Measurements from ENCODE around the gene PLEKHM3. TPM values are rescaled to one million over a fixed set of nuclear protein-coding genes. Genes with fewer than 3 reads are reported as not detected.
A peak's percentile ranks its signal among the peaks of the same experiment; 100 is the strongest.

The PLEKHM3 gene
- total RNA-seq, 6 donors from 2014 or later, result 16.4 to 56.3 (median 28.6) TPM

GRCh38 chr2:207936380-207936779, 88.9 kb downstream of the PLEKHM3 start:
- TF ChIP-seq EP300 (IDR thresholded peaks at IDR 0.05) (no peak), POLR2A (IDR thresholded peaks at IDR 0.05) (no peak), POLR2AphosphoS5 (IDR thresholded peaks at IDR 0.05) (no peak)
- TF ChIP-seq, protein P1, sequence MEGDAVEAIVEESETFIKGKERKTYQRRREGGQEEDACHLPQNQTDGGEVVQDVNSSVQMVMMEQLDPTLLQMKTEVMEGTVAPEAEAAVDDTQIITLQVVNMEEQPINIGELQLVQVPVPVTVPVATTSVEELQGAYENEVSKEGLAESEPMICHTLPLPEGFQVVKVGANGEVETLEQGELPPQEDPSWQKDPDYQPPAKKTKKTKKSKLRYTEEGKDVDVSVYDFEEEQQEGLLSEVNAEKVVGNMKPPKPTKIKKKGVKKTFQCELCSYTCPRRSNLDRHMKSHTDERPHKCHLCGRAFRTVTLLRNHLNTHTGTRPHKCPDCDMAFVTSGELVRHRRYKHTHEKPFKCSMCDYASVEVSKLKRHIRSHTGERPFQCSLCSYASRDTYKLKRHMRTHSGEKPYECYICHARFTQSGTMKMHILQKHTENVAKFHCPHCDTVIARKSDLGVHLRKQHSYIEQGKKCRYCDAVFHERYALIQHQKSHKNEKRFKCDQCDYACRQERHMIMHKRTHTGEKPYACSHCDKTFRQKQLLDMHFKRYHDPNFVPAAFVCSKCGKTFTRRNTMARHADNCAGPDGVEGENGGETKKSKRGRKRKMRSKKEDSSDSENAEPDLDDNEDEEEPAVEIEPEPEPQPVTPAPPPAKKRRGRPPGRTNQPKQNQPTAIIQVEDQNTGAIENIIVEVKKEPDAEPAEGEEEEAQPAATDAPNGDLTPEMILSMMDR (IDR thresholded peaks at IDR 0.05), result no peak

DNA sequence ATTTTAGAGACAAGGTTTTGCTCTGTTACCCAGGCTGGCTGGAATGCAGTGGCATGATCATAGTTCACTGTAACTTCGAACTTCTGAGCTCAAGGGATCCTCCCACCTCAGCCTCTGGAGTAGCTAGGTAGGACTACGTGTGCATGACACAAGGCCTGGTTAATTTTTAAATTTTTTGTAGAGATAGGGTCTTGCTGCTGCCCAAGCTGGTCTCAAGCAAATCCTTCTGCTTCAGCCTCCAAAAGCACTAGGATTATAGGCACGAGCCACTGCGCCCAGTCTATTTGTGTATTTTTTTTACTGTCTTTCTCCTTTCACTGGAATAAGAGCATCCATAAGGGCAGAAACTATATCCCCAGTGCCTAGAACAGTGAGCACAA, 89.3 kb downstream of the PLEKHM3 start:
- Histone ChIP-seq H3K36me3 (peaks cover 0 to 1% (median under 1%) of the 10 kb centered on the region in 4 donors), H3K9me3 (no peaks in the 10 kb centered on the region), H3K27ac (peak overlapping the region in 3 of 4 donors; percentile 55 to 74 (median 63)), H3K4me1 (peaks cover 6 to 35% (median 19%) of the 10 kb centered on the region in 4 donors), H3K4me3 (no peak overlapping the region), H3K27me3 (no peaks in the 10 kb centered on the region)
- DNase-seq (no peak), ATAC-seq (ENCODE audit: low FRiP score in 2 of 2) (no peak)
- 85 to 92% methylated on average over 4 of the region's 4 CpGs for WGBS, 2 donors
- TF ChIP-seq, protein P1 (IDR thresholded peaks at IDR 0.05), result no peak
- TF ChIP-seq EP300 (IDR thresholded peaks at IDR 0.05), result no peak
- TF ChIP-seq POLR2A (IDR thresholded peaks at IDR 0.05), result no peak
- TF ChIP-seq POLR2AphosphoS5 (IDR thresholded peaks at IDR 0.05), result no peak

More at GRCh38 chr2:207936380-207936779, 88.9 kb downstream of the PLEKHM3 start:
- WGBS, 2 donors, result 70 to 77% methylated on average over 1 of the region's 1 CpG
- ATAC-seq (ENCODE audit: low FRiP score in 2 of 2) (no peak), DNase-seq (no peak)
- Histone ChIP-seq H3K36me3 (no peaks in the 10 kb centered on the region), H3K27me3 (no peaks in the 10 kb centered on the region), H3K27ac (peak overlapping the region in 2 of 4 donors; percentile 55 to 63), H3K9me3 (no peaks in the 10 kb centered on the region), H3K4me3 (no peak overlapping the region), H3K4me1 (peaks cover 6 to 35% (median 19%) of the 10 kb centered on the region in 4 donors)

- peaks cover 6 to 35% (median 19%) of the 10 kb centered on the region in 4 donors for H3K4me1 ChIP-seq
Measured at GRCh38 chr2:207935121-207935990, 90.0 kb downstream of the PLEKHM3 start.

DNA sequence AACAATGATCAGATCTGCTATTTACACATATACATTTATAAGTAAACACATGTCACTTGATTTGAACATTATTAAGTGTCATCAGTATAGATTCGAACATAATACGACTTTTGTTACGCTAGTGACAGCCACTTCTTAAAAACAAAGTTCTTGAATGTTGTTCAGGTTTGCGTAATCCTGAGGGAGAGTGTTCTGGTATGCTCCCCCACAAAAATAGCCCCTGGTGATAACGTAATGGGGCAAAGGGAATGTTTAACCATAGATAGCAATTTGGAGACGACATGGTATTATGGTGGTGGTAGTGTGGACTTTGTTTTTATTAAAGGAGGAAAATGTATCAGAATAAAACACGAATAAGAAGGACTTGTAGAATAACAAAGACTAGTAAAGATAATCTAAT, 90.6 kb downstream of the PLEKHM3 start:
- DNase-seq (no peak), ATAC-seq (ENCODE audit: low FRiP score in 2 of 2) (no peak)
- TF ChIP-seq POLR2A (IDR thresholded peaks at IDR 0.05) (no peak), EP300 (IDR thresholded peaks at IDR 0.05) (no peak), POLR2AphosphoS5 (IDR thresholded peaks at IDR 0.05) (no peak)
- TF ChIP-seq, protein P1 (IDR thresholded peaks at IDR 0.05), result no peak
- no peak overlapping the region for H3K4me3 ChIP-seq
- peaks cover 0 to 7% (median 3%) of the 10 kb centered on the region in 4 donors for H3K36me3 ChIP-seq
- no peaks in the 10 kb centered on the region for H3K27me3 ChIP-seq
- 70 to 82% methylated on average over 7 of the region's 7 CpGs for WGBS, 2 donors
- H3K27ac ChIP-seq, result peak overlapping the region; percentile 55 to 74 (median 60)
- no peaks in the 10 kb centered on the region for H3K9me3 ChIP-seq
- H3K4me1 ChIP-seq, result peaks cover 6 to 34% (median 19%) of the 10 kb centered on the region in 4 donors

More at GRCh38 chr2:207935121-207935990, 90.0 kb downstream of the PLEKHM3 start:
- ATAC-seq (ENCODE audit: low FRiP score in 2 of 2), result peak; percentile 44 to 73
- DNase-seq, result peak in 1 of 2 donors; percentile 24
- no peaks in the 10 kb centered on the region for H3K27me3 ChIP-seq
- TF ChIP-seq EP300 (IDR thresholded peaks at IDR 0.05), result peak in 2 of 4 donors; percentile 2 to 30
- TF ChIP-seq, protein P1 (IDR thresholded peaks at IDR 0.05), result no peak
- H3K9me3 ChIP-seq, result no peaks in the 10 kb centered on the region
- WGBS, 2 donors, result 68 to 74% methylated on average over 7 of the region's 7 CpGs
- H3K27ac ChIP-seq, result peak overlapping the region; percentile 55 to 74 (median 60)
- peaks cover 0 to 7% (median 3%) of the 10 kb centered on the region in 4 donors for H3K36me3 ChIP-seq
- no peak overlapping the region for H3K4me3 ChIP-seq
